ENCODE measurements around the gene SLC25A1.

The SLC25A1 gene

GRCh38 chr22:19178657-19179496 is at the start of gene SLC25A1:
Gene SLC25A1 (minus strand): TSS chr22:19178736. CDS start chr22:19178673, 63 bp downstream.
- DNase-seq (ENCODE audit: low read depth, low spot score), result no peak

GRCh38 chr22:19228179-19228578 is 49.6 kb upstream of the SLC25A1 start:
- DNase-seq (ENCODE audit: low read depth, low spot score), result no peak

GRCh38 chr22:19226428-19226827 is 47.9 kb upstream of the SLC25A1 start:
- no peak for DNase-seq (ENCODE audit: low read depth, low spot score)

- no peak for DNase-seq (ENCODE audit: low read depth, low spot score)
These were observed 47.0 kb upstream of the SLC25A1 start for GRCh38 chr22:19225560-19225959.

GRCh38 chr22:19224985-19225384 is 46.4 kb upstream of the SLC25A1 start:
- DNase-seq (ENCODE audit: low read depth, low spot score), result no peak

- DNase-seq (ENCODE audit: low read depth, low spot score), result no peak
These were observed 46.0 kb upstream of the SLC25A1 start for GRCh38 chr22:19224557-19224956.

- DNase-seq (ENCODE audit: low read depth, low spot score), result no peak
These were observed 45.1 kb upstream of the SLC25A1 start for GRCh38 chr22:19223617-19224016.

GRCh38 chr22:19223110-19223509 is 44.6 kb upstream of the SLC25A1 start:
- no peak for DNase-seq (ENCODE audit: low read depth, low spot score)

- no peak for DNase-seq (ENCODE audit: low read depth, low spot score)
These were observed 43.9 kb upstream of the SLC25A1 start for GRCh38 chr22:19222242-19223005.

- DNase-seq (ENCODE audit: low read depth, low spot score), result no peak
These were observed 42.3 kb upstream of the SLC25A1 start for GRCh38 chr22:19220867-19221266.

GRCh38 chr22:19218541-19219233 is 40.2 kb upstream of the SLC25A1 start:
- DNase-seq (ENCODE audit: low read depth, low spot score), result no peak

- DNase-seq (ENCODE audit: low read depth, low spot score), result no peak
These were observed 38.0 kb upstream of the SLC25A1 start for GRCh38 chr22:19216579-19216978.

- DNase-seq (ENCODE audit: low read depth, low spot score), result no peak
These were observed 36.8 kb upstream of the SLC25A1 start for GRCh38 chr22:19215360-19215759.

GRCh38 chr22:19214078-19214473 is 35.5 kb upstream of the SLC25A1 start:
- DNase-seq (ENCODE audit: low read depth, low spot score), result no peak

GRCh38 chr22:19213442-19214077 is 35.0 kb upstream of the SLC25A1 start:
- no peak for DNase-seq (ENCODE audit: low read depth, low spot score)

GRCh38 chr22:19213001-19213400 is 34.5 kb upstream of the SLC25A1 start:
- no peak for DNase-seq (ENCODE audit: low read depth, low spot score)

GRCh38 chr22:19212302-19212870 is 33.9 kb upstream of the SLC25A1 start:
- DNase-seq (ENCODE audit: low read depth, low spot score), result no peak

- DNase-seq (ENCODE audit: low read depth, low spot score), result no peak
These were observed 31.7 kb upstream of the SLC25A1 start for GRCh38 chr22:19210188-19210587.

GRCh38 chr22:19208287-19208847 is 29.8 kb upstream of the SLC25A1 start:
- DNase-seq (ENCODE audit: low read depth, low spot score), result no peak

GRCh38 chr22:19207884-19208283 is 29.3 kb upstream of the SLC25A1 start:
- no peak for DNase-seq (ENCODE audit: low read depth, low spot score)

GRCh38 chr22:19207401-19207808 is 28.9 kb upstream of the SLC25A1 start:
- DNase-seq (ENCODE audit: low read depth, low spot score), result no peak

Measured in brain pericyte (primary cell).